NCI-H1436 (cell line): Measurements from ENCODE around the gene WDFY2.
"Not testable (repeated sequence)": the region's sequence is repeated elsewhere in the genome, so short reads cannot be mapped to it uniquely, and the experiment has no call there.

Source experiments
- DNase-seq: peaks from one replicate; lab custom pipeline; 2025; lab: John Stamatoyannopoulos, UW

Gene WDFY2

DNA sequence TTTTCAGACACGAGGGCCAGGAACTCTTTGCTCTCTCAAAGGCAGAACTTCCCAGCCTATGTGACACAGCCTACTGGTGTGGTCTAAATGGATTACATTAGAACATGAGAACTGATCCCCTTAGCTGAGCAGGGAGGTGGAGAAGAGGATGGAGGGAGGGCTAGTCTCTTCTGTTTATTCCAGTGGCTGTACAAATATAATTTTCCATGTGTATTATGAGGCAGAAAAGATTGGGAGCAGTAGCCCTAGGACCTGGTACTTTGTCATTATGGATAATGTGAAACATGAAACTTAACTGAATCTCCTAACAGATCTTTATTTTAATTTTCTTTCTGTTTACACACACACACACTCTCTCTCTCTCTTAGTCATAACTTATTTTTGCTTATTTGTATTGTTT is 82.1 kb downstream of the WDFY2 start:
- no peak for DNase-seq

DNA sequence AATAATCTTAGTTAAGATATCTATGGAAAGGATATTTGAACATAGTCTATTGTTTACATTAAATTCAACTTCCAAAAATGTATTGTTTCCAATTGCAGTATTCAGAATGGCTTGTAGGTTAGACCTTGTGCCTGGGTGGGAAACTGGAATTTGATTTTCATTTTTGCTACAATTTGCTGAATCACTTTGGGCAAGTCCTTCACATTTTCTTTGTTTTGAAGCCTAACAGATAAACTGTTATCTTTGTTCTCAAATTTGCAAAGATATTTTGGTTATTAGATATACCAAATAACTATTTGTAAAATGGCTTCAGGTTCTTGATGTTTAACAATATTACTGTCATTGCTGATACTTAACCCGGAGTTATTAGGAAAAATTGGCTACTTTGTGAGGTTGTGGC is 82.6 kb downstream of the WDFY2 start:
- DNase-seq: no peak

DNA sequence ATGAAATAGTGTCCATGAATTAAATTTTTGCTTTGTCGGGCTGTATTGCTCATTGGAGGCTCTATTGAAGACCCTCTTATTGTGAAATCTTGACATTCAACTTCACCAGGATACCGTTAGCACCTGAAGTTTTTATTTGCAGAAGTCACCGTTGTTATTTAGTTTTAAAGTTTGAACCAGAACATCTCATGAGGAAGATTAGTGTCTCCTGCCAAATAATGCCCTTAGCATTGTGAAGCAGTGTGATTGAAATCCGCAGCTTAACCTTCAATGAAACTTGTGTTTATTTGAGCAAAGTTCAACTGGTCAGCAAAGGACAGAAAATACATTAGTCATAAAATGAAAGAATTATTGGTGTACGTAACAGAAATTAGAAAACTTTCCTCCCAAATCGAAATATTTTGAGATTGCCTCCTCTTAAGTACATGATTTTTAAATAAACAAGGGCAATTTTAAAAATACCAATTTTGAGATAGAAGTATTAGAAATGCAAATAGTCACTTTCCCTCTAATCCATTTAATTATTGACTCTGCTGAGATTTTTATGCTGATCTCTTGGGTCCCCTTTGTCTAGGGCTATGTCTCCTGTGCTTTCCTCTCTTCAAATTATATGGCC is 84.4 kb downstream of the WDFY2 start:
- no peak for DNase-seq

DNA sequence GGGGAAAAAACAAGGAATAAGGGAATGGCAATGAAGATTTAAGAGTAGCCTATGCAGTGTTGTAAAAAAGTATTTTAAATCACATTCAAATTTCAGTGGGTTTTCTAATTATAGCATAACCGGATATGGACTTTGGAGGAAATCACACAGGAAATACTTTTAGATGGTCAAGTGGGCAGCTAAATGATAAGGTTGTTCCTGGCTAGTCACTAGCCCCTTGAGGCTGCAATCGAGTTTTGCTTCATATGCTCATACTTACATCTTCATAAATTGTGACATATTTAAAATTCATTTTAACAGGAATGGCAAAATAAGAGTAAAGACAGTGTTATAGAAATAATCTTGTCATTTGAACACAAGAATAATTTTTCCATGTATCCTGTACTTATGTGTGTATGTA is 88.9 kb downstream of the WDFY2 start:
- DNase-seq: no peak

DNA sequence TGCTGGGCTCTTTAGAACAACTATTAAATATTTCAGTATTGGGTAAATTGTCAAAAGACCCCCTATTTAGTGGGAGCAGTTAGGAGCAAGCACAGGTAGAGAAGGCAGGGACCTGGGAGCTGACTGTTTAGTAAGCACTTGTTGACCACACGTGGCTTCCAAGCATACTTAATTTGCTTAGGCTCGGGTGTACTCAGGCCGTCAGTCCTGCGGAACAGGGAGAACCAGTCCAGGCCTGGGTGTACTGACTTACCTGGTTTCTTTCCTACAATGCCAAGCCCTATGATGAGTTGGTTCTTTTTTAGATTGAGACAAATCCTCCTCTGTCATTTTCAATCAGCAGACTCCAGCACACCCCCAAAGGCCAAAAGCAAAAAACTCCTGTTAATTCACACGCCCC is 90.0 kb downstream of the WDFY2 start:
- no peak for DNase-seq

DNA sequence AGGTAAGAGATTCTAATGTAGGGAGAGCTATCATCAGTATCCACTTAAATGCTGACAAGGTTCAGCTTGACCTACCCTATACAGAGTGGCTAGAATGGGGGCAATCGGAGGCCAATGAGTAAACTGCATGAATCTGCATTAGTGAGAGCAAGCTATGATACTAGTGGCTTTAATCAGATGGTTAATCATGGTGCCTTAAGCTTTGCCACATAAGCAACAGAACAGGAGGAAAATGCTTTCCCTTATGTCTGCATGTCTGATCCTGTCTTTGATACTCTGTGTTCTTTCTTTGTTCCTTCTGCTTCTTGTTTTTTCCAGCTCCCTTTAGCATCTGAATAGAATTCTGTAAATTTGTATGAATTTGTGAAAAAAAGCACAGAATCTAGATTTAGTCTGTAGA is 91.1 kb downstream of the WDFY2 start:
- DNase-seq: no peak

DNA sequence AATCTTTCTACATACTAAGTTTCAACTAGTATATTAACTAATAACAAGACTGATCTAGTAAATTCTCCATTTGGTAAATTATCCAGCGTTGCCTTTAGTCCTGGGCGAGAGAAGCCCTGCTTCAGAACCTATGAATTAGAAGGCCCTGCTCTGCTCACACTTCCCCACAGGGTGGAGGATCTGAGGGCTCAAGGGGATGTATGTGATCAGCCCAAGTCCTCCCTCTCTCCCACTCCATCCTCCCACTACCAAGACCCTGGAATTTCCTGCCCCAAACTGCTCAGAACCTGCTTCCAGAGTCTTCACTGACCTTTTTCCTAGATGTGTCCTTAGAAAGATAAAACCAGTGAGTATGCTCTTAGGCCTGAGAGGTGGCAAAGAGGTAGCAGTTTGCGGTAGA is 91.6 kb downstream of the WDFY2 start:
- no peak for DNase-seq

DNA sequence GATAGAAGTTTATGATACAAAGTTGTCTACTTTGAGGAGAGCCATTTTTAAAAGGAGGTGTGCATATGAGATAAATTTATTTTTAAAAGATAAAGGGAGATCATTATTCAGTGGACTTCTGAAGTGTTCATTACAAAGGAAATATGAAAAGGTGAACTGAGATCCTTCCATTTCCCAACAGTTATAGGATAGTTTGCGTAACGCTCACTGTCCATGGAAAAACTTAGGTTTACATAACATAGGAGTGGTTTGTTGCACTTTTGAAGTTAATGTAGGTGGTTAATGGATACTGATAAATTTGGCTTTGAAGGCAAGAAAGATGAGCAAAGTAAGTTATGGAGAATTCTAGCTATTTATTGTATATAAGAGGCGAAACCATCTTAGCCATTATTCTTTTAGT is 92.5 kb downstream of the WDFY2 start:
- no peak for DNase-seq

DNA sequence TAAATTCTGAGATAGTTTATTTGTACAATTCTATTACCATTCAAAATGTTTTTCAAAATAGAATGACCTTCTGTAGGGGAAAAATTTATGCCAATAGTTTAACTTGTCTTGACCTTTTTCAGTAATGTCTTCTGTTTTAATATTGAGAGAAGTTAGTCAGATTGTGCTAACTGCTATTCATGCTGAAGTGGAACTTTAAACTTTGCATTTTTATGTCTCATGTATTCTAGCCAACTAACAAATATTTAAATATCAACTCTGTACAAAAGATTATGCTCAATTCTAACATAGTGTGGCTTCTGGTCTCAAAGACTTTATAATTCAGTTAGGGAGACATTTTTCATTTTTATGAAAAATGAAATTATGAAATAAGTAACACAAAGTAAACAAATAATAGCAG is 94.2 kb downstream of the WDFY2 start:
- no peak for DNase-seq

DNA sequence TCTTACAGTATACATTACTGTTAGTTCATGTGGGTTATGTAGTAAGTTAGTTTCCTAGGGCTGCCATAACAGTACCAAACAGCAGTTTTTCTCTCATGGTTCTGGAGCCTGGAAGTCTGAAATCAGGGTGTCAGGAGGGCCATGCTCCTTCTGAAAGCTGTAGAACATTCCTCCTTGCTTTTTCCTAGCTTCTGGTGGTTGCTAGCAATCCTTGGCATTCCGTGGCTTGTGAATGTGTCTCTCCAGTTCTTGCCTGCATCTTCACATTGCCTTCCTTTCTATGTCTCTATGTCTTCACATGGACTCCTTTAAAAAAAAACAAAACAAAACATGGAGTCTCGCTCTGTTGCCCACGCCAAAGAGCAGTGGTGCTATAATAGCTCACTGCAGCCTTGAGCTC is 95.4 kb downstream of the WDFY2 start:
- no peak for DNase-seq

DNA sequence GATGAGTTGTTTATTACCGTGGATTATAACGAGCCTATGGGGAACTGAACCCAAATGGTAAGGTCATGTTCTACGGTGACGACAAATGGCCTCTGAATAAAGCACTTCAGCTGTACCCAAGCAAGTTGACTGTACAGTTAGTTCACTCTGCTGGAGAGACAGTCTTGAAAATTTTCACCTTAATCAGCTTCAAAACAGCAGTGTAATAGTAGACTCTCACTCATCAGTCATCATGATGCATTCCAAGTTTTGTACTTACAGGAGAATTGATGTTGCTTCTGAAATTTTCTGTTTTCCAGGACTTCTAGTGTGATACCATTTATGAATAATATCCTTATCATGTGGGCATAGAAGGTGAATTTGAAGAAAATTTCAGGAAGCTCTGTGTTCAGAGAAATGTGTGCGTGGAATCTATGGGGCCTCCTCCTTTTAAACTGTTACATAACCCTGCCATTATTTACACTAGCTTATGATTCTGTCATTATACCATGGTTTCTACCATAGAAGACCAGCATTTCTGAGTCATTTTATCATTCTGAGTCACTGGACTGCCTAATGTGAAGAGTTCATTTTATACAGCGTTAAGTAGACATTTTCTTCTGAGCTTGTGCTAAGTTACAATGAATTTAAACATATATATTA is 96.9 kb downstream of the WDFY2 start:
- DNase-seq: no peak

DNA sequence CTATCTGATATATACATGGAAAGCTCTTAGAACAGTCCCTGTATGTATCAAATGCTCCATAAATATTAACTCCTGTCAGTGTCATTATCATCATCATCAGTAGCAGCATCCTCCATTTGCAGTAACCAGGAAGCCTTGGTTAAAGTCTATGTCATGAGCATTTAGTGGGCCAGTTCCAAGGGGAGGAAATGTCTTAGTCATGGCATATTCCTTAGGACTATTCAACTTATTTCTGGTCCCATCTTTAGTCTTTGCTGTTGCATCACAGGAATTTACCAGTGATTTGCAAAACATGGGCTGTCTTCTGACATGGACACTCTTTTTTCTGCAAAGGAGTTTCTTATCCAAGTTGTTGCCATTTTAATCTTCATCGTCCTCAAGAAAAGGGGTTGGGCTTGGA is 98.4 kb downstream of the WDFY2 start:
- DNase-seq: no peak

DNA sequence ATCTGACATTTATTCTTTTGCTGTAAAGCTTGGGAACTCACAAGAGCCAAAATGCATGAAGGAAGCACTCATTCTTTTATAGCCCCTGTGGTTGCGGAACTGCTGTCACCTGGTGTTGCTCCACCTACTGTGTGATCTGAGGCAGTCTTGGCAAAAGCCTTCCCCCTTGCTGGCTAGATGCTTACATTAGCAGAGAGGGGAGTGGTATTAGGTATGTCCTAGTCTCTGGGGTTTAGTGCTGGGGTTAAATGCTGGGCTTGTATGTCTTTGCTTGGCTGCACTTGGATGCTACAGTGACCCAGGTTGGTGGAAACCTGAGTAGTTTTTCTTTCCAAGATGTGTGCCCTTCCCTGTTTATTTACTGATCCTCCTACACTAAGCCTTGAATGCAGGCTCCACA is 99.3 kb downstream of the WDFY2 start:
- DNase-seq: no peak

DNA sequence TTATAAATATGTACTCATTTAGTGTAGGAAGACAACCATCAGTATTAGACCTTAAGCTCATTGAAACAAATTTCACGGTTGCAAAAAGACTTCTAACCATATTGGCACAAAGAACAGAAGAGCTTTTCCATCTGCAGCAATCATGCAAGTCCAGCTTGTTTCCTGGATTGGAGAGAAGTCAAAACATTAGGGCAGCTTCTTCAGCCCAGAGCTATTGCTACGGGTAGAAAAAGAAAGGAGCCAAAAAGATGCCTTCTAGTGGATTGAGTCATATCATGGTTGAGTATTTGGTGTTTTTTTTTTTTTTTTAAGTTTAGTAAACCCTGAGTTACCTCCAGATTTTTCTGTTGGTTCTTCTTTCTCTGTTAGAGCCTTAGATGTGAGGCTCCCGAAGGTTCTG is 99.8 kb downstream of the WDFY2 start:
- no peak for DNase-seq

DNA sequence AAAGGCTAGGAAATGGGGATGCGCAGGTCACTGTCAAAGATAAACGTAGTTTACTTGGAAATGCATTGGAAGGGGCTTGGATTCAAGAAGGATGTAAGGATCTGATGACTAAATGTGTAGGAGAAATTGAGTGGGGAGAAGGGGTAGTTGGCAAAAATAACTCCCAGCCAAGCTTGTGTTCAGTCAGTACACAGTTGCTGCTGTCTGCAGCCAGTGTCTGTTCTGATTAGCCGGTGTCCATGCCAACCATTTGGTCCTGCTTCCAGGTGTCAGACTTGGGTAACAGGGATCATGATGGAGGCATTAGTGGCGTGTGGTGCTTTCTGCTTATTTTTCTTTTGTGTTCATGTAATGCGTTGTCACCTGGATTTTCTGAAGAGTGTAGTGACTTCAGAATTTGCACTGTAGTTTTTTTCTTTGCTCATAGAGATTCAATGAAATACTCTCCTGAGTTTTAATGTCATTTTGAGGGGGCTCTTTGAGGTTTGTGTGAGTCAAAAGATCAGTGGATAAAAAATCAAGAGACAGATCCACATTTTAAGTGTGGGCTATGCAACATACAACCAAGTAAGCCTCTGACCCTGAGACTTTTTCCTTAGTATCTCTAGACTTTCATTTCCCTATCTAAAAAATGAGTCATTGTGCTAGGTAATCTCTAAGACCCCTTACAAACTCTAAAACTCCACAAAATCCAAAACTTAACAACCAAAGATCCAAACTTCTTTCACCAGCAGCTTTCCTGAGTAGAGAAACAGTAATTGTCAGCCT is 103.9 kb downstream of the WDFY2 start:
- DNase-seq: no peak

DNA sequence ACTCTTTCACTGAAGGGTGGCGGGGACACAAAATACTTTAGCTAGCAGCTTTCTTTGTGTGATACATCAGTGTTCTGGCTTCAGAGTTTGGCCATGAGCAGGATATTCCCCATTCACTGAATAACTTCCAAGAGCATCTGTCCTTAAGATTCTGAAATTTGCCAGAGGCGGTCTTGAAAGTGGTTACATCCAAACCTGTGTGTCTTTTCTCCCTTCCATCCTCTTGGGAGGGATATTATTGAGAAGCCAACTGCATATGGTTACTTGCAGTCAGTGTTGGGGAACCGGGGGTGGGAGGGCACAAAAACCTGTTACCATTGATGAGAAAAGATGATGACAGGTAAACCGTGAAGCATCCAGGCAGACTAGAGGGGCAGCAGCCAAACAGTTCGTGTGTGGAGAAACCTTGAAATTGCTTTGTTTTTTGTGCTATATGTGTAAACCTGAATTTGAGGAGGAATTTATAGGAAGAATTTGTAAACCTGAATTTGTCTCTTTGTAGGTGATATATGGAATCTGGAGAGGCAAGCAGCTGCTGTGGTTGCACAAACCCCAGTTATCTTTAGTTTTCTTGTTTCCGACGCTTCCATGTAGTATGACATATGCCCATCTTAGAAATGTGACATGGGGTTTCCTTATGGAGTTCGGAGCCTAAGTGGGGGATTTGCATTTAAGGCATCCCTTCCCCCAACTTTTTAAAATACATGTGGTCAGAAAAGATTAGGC is 104.8 kb downstream of the WDFY2 start:
- no peak for DNase-seq

DNA sequence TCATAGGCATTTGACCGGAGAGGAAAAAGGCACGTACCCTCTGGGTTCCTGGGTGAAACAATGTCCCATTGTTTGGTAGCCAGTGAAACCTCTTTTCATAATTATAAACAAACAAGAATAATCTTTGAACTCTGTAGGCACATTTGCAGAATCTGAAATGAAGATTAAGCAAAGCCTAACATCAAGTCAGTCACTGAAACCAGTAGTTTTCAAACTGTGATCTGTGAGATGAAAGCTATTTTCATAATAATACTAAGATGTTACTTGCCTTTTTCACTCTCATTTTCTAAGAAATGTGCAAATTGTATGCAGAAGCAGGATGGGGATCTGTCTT is 105.4 kb downstream of the WDFY2 start:
- DNase-seq: no peak

DNA sequence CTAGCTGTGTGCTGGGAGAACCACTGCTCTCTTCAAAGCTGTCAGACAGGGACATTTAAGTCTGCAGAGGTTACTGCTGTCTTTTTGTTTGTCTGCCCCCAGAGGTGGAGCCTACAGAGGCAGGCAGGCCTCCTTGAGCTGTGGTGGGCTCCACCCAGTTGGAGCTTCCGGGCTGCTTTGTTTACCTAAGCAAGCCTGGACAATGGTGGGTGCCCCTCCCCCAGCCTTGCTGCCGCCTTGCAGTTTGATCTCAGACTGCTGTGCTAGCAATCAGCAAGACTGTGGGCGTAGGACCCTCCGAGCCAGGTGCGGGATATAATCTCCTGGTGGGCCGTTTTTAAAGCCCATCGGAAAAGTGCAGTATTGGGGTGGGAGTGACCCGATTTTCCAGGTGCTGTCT is 111.4 kb downstream of the WDFY2 start:
- not testable (repeated sequence) for DNase-seq

DNA sequence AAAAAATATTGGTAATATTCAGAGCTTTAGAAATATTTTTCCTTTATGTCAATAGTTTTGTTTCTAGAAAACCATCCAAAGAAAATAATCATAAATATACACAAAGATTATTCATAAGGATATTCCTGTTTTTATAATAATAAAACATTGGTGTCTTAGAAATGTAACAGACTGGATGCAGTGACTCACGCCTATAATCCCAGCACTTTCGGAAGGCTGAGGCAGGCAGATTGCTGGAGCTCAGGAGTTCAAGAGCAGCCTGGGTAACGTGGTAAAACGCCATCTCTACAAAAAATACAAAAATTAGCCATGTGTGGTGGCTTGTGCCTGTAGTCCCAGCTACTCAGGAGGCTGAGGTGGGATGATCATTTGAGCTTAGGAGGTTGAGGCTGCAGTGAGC is 112.9 kb downstream of the WDFY2 start:
- no peak for DNase-seq

DNA sequence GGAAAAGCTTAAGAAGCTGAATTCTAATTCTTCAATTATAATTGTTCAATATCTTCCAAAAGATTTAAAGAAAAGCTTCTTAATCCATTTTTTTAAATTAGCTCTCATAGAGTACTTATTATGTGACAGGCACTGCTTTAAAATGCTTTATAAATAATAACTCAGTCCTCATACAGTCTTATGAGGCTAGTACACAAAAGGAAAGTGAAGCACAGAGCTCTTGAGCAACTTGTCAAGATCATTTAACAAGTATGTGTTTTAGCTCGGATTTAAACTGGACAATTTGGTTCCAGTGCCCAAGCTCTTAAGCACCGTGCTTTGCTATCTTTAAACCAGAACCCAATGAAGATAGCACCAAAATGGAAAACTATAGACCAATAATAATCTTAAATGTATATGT is 113.6 kb downstream of the WDFY2 start:
- DNase-seq: no peak

DNA sequence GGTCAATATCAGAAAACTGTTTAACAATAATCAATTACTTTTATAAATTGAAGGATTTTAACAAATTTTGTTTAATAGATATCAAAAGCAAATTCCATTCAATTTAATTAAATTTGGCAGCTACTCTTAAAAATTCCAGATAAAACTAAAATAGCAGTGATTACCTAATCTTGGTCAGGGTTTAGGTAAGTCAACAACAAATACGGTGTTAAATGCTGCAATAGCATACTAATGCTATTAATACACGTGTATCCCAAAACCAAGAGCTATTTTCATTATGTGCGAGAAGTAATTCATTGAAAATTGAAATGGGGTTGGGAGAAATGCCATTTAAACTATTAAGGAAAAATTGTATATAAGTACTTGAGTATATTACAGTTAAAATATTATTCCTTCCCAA is 114.1 kb downstream of the WDFY2 start:
- no peak for DNase-seq

DNA sequence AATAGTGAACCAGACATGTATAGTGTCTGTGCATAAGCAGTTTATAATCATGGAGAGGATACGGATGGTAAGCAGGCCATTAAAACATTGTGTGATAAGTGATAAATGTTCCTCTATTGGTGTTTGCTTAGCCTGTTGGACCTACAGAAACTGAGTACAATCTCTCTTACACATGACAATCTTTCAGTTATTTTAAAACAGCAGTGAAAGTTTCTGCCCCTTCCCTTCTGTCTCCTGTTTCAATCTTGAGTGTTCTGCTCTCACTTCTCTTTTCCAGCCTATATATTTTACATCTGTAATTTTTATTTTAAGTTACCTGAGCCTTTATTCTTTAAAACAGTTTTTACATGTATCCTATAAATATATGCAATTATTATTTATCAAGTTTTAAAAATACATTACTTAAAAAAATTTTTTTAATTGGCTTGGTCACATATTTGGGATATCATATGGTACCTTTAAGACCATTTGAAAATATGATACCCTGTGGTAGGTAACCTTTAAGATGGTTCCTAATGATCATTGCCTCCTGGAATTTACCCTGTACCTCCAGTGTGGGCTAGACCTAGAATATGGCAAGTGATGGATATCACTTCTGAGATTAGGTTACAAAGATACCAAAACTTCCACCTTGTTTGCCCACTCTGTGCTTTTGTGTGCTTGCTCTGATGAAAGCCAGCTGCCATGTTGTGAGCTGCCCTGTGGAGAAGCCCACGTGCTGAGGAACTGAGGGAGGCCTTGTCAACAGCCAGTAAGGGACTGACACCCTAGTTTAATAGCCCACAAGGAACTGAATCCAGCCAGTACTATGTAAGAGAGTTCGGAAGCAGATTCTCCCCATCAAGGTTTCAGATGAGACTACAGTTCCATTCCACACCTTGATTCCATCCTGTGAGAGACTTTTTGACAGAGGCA is 120.4 kb downstream of the WDFY2 start:
- no peak for DNase-seq
